ENCODE measurements around the gene DISC1.

The DISC1 gene

GRCh38 chr1:231993968-231994455, 367.4 kb downstream of the DISC1 start:
- no peak for DNase-seq (ENCODE audit: low spot score)

GRCh38 chr1:231998791-231999190, 372.2 kb downstream of the DISC1 start:
- no peak for DNase-seq (ENCODE audit: low spot score)

- peak; percentile 3 for DNase-seq (ENCODE audit: low spot score)
These were observed 378.7 kb downstream of the DISC1 start for GRCh38 chr1:232005300-232005699.

GRCh38 chr1:232009741-232010140, 383.2 kb downstream of the DISC1 start:
- DNase-seq (ENCODE audit: low spot score), result no peak

- DNase-seq (ENCODE audit: low spot score), result no peak
These were observed 385.4 kb downstream of the DISC1 start for GRCh38 chr1:232011961-232012360.

GRCh38 chr1:232012773-232013386, 386.3 kb downstream of the DISC1 start:
- DNase-seq (ENCODE audit: low spot score), result no peak

GRCh38 chr1:232014941-232015340, 388.4 kb downstream of the DISC1 start:
- DNase-seq (ENCODE audit: low spot score), result no peak

GRCh38 chr1:232016616-232017015, 390.0 kb downstream of the DISC1 start:
- no peak for DNase-seq (ENCODE audit: low spot score)

- DNase-seq (ENCODE audit: low spot score), result no peak
These were observed 390.5 kb downstream of the DISC1 start for GRCh38 chr1:232017057-232017456.

- DNase-seq (ENCODE audit: low spot score), result no peak
These were observed 391.2 kb downstream of the DISC1 start for GRCh38 chr1:232017759-232018158.

GRCh38 chr1:232018231-232019025, 391.8 kb downstream of the DISC1 start:
- DNase-seq (ENCODE audit: low spot score), result no peak

GRCh38 chr1:232019026-232019340, 392.4 kb downstream of the DISC1 start:
- no peak for DNase-seq (ENCODE audit: low spot score)

GRCh38 chr1:232020352-232020751, 393.8 kb downstream of the DISC1 start:
- no peak for DNase-seq (ENCODE audit: low spot score)

GRCh38 chr1:232029315-232029714, 402.7 kb downstream of the DISC1 start:
- DNase-seq (ENCODE audit: low spot score), result no peak

GRCh38 chr1:232031156-232031555, 404.6 kb downstream of the DISC1 start:
- DNase-seq (ENCODE audit: low spot score), result no peak

- DNase-seq (ENCODE audit: low spot score), result no peak
These were observed 406.7 kb downstream of the DISC1 start for GRCh38 chr1:232033285-232033684.

- no peak for DNase-seq (ENCODE audit: low spot score)
These were observed 408.0 kb downstream of the DISC1 start for GRCh38 chr1:232034556-232034955.

- DNase-seq (ENCODE audit: low spot score), result no peak
These were observed 409.8 kb downstream of the DISC1 start for GRCh38 chr1:232036181-232036933.

- no peak for DNase-seq (ENCODE audit: low spot score)
These were observed 411.3 kb downstream of the DISC1 start for GRCh38 chr1:232037774-232038388.

GRCh38 chr1:232038706-232039677, 412.4 kb downstream of the DISC1 start:
- DNase-seq (ENCODE audit: low spot score), result no peak

GRCh38 chr1:232040260-232040659, 413.7 kb downstream of the DISC1 start:
- DNase-seq (ENCODE audit: low spot score), result no peak

Data from activated CD4-positive, alpha-beta T cell treated with anti-CD3 and anti-CD28 coated beads, Interleukin-2, Interleukin-4, amounts not matched to agents 100 ng/mL and 50 ng/mL, durations not matched to agents 16 hours and 8 hours (primary cell).